OCI-LY7 (cell line): ENCODE results near the gene BTNL2. TPM values are rescaled to one million over a fixed set of nuclear protein-coding genes. Genes with fewer than 3 reads are reported as not detected.
"Not testable (repeated sequence)": the region's sequence is repeated elsewhere in the genome, so short reads cannot be mapped to it uniquely, and the experiment has no call there.

ENCODE experiments used
- BruUV-seq: library from RNA; stranded (reverse); fragments of 400-500 nt; replicated peaks from 2 replicates; lab custom pipeline; 2021; lab: Mats Ljungman, UMichigan
- CTCF ChIA-PET: fragments of 300-600 bp; sonication (Branson Sonifier 250); formaldehyde crosslinking; loops from one replicate; lab custom pipeline; 2022; ENCODE audit warnings: antibody characterized with exemption; ENCODE audit not compliant: unreplicated experiment; lab: Charles Lee
- POLR2A ChIA-PET: fragments of 300-600 bp; sonication (Branson Sonifier 250); formaldehyde crosslinking; loops from one replicate; lab custom pipeline; 2022; ENCODE audit warnings: antibody characterized with exemption; lab: Charles Lee
- DNase-seq: peaks from one replicate; pipeline ENCODE4 v3.0.0-alpha.2; 2015; ENCODE audit warnings: low spot score
- H2AFZ ChIP-seq: fragments of 200-600 bp; sonication (generic), shearing (Covaris generic); 2 replicates; pipeline ENCODE4 v1.6.1; 2014; ENCODE audit warnings: mild to moderate bottlenecking, antibody characterized with exemption, low read length, moderate library complexity
- H3K27ac ChIP-seq: fragments of 200-600 bp; sonication (generic); 2 replicates; pipeline ENCODE4 v1.5.1; 2014; ENCODE audit warnings: mixed run types, low read depth, mild to moderate bottlenecking, moderate library complexity, low read length, inconsistent platforms; ENCODE audit not compliant: poor library complexity, severe bottlenecking
- H3K36me3 ChIP-seq: fragments of 200-600 bp; sonication (generic); 2 replicates; pipeline ENCODE4 v1.6.1; 2014; ENCODE audit warnings: mild to moderate bottlenecking, antibody characterized with exemption, low read length, moderate library complexity, mixed read lengths; ENCODE audit not compliant: insufficient read depth
- H3K4me1 ChIP-seq: fragments of 200-600 bp; sonication (generic); 2 replicates; pipeline ENCODE4 v1.5.1; 2014; ENCODE audit warnings: mild to moderate bottlenecking, low read length; ENCODE audit not compliant: insufficient read depth, poor library complexity, severe bottlenecking
- H3K4me2 ChIP-seq: fragments of 200-600 bp; sonication (generic); 2 replicates; pipeline ENCODE4 v1.6.1; 2014; ENCODE audit warnings: mild to moderate bottlenecking, low read length
- H3K4me3 ChIP-seq: fragments of 200-600 bp; sonication (generic); 2 replicates; pipeline ENCODE4 v1.5.1; 2014; ENCODE audit warnings: mild to moderate bottlenecking, low read depth, low read length; ENCODE audit not compliant: poor library complexity, severe bottlenecking
- H3K79me2 ChIP-seq: fragments of 200-600 bp; sonication (generic); 2 replicates; pipeline ENCODE4 v1.6.1; 2016; ENCODE audit warnings: low read depth, mild to moderate bottlenecking, low read length, moderate library complexity, mixed read lengths; ENCODE audit not compliant: insufficient read depth
- H3K9me2 ChIP-seq: fragments of 200-600 bp; sonication (generic); 2 replicates; pipeline ENCODE4 v1.6.1; 2016; ENCODE audit warnings: mild to moderate bottlenecking, low read length, mixed read lengths; ENCODE audit not compliant: insufficient read depth
- H3K9me3 ChIP-seq: fragments of 200-600 bp; sonication (generic); 2 replicates; pipeline ENCODE4 v1.6.1; 2014; ENCODE audit warnings: mild to moderate bottlenecking, mixed run types, low read length, mixed read lengths
- H4K20me1 ChIP-seq: fragments of 200-600 bp; sonication (generic); 2 replicates; pipeline ENCODE4 v1.6.1; 2014; ENCODE audit warnings: mild to moderate bottlenecking, antibody characterized with exemption, low read length, moderate library complexity, mixed read lengths; ENCODE audit not compliant: insufficient read depth
- EZH2phosphoT487 ChIP-seq: fragments of 200-600 bp; sonication (generic); IDR thresholded peaks from 2 replicates; pipeline ENCODE4 v1.6.1; 2018; ENCODE audit warnings: low read depth, borderline replicate concordance, mild to moderate bottlenecking, mixed run types, antibody characterized with exemption, low read length, moderate library complexity, mixed read lengths
- intact Hi-C: fragments of 100-400 bp; cut with micrococcal nuclease; formaldehyde crosslinking; loops from one replicate; pipeline ENCODE4 v1.10.0; 2022; ENCODE audit not compliant: unreplicated experiment
- small RNA-seq: library from RNA; depleted of rRNA; stranded (forward); fragments of <200 nt; gene quantifications from one replicate; pipeline ENCODE3, GENCODE V24; 2014
- total RNA-seq, 2 experiments: library from RNA; depleted of rRNA in 1 of 2; stranded (reverse); fragments of >200 nt in 1 of 2; shearing (Covaris generic) in 1 of 2; gene quantifications; 2 replicates each; pipeline ENCODE4 v1.2.3, GENCODE V29; 2014 to 2022
- TF ChIP-seq, protein P1 (sequence below): fragments of 200-600 bp; sonication (generic); conservative IDR thresholded peaks from 2 replicates; pipeline ENCODE4 v1.5.1; 2014; ENCODE audit warnings: mild to moderate bottlenecking, antibody characterized with exemption, low read length, moderate library complexity, mixed read lengths

Gene BTNL2
- total RNA-seq, 2 experiments from 2014 or later: 3.1 to 4.9 TPM

DNA sequence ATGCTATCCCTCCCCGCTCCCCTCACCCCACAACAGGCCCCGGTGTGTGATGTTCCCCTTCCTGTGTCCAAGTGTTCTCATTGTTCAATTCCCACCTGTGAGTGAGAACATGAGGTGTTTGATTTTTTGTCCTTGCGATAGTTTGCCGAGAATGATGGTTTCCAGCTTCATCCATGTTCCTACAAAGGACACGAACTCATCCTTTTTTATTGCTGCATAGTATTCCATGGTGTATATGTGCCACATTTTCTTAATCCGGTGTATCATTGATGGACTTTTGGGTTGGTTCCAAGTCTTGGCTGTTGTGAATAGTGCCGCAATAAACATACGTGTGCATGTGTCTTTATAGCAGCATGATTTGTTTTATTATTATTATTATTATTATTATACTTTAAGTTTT lies 48.4 kb downstream of the BTNL2 start:
- H3K4me1 ChIP-seq, BruUV-seq, H3K4me2 ChIP-seq, CTCF ChIA-PET, H3K27ac ChIP-seq, H3K9me2 ChIP-seq, POLR2A ChIA-PET, H3K4me3 ChIP-seq, DNase-seq, H3K36me3 ChIP-seq, intact Hi-C loops, H2AFZ ChIP-seq, H3K9me3 ChIP-seq, H4K20me1 ChIP-seq, H3K79me2 ChIP-seq: not testable (repeated sequence)

DNA sequence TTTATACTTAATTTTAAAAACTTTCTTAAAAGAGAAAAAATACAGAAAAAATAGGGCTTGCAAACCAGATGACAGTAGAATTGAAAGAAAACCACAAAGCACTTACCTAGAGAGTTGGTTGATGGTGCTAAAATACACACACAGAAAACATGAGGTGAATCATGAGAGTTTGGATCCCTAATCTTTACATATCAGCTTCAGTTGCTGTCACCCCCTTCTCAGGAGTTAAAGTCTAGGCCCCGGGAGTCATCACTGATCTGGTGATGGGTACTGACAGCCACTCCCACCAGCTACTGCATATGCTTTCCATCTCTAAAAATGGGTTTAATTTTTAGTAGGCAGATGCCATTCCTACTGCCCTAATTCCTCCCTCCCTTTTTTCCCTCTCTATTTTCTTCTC lies 52.0 kb downstream of the BTNL2 start:
- no TSS peak for BruUV-seq
- CTCF ChIA-PET: no interaction called here

DNA sequence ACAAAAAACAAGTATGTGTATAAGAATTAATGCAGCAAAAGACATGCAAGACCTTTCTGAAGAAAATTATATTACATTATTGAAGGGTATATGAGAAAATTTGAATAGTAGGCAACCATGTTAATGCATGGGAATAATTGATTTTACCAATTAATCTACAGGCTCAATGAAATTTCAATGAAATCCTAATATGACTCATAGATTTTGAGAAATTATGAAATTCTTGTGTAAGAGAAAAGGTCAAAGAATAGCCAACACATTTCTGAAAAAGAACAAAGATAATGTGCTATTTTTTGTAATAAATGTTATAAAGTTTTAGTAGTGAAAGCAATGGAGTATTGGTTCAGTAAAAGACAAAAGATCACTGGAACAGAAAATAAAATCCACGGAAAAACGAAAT lies 53.6 kb downstream of the BTNL2 start:
- H3K36me3 ChIP-seq: no peaks in the 10 kb centered on the region
- H3K4me2 ChIP-seq: no peak overlapping the region
- POLR2A ChIA-PET: no interaction called here
- no peaks in the 10 kb centered on the region for H3K4me1 ChIP-seq
- CTCF ChIA-PET: no interaction called here
- intact Hi-C loops: no loop called here
- H3K27ac ChIP-seq: no peak overlapping the region
- no peak overlapping the region for H2AFZ ChIP-seq
- peaks cover 12% of the 10 kb centered on the region; the same call in 1 of the 2 replicates for H3K9me3 ChIP-seq
- no TSS peak for BruUV-seq
- TF ChIP-seq, protein P1, sequence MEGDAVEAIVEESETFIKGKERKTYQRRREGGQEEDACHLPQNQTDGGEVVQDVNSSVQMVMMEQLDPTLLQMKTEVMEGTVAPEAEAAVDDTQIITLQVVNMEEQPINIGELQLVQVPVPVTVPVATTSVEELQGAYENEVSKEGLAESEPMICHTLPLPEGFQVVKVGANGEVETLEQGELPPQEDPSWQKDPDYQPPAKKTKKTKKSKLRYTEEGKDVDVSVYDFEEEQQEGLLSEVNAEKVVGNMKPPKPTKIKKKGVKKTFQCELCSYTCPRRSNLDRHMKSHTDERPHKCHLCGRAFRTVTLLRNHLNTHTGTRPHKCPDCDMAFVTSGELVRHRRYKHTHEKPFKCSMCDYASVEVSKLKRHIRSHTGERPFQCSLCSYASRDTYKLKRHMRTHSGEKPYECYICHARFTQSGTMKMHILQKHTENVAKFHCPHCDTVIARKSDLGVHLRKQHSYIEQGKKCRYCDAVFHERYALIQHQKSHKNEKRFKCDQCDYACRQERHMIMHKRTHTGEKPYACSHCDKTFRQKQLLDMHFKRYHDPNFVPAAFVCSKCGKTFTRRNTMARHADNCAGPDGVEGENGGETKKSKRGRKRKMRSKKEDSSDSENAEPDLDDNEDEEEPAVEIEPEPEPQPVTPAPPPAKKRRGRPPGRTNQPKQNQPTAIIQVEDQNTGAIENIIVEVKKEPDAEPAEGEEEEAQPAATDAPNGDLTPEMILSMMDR: no peak
- no peak for TF ChIP-seq EZH2phosphoT487
- H4K20me1 ChIP-seq: no peaks in the 10 kb centered on the region
- H3K4me3 ChIP-seq: no peak overlapping the region
- no peaks in the 10 kb centered on the region for H3K79me2 ChIP-seq
- DNase-seq: no peak
- no peaks in the 10 kb centered on the region for H3K9me2 ChIP-seq

More for the DNA sequence above, 52.0 kb downstream of the BTNL2 start:
- Histone ChIP-seq H2AFZ (peak overlapping the region; percentile 59), H3K4me3 (no peak overlapping the region), H3K79me2 (no peaks in the 10 kb centered on the region), H4K20me1 (no peaks in the 10 kb centered on the region), H3K9me2 (no peaks in the 10 kb centered on the region), H3K27ac (no peak overlapping the region), H3K4me1 (peaks cover 3% of the 10 kb centered on the region), H3K9me3 (peaks cover 12% of the 10 kb centered on the region; the same call in 1 of the 2 replicates), H3K36me3 (no peaks in the 10 kb centered on the region), H3K4me2 (no peak overlapping the region)
- no peak for DNase-seq
- POLR2A ChIA-PET: interaction anchor here (1.2 kb wide), 1 partner anchor 11 kb away, joined by 4 read pairs; no protein-coding TSS in a partner anchor
- intact Hi-C loops: no loop called here
- TF ChIP-seq, protein P1: no peak
- no peak for TF ChIP-seq EZH2phosphoT487

Small RNAs within 50 kb of the gene (small RNA-seq; reads per million reads assigned to genes)
- not detected for gene RNU6-603P

Other genes with a start within 250 kb of the BTNL2 start
- gene EGFL8, start 242.6 kb downstream of the BTNL2 start, total RNA-seq (2014; rRNA removed; shearing (Covaris generic)): 7.4 and 11.4 TPM in 2 replicates
- 21.6 and 23.0 TPM in 2 replicates for gene EGFL8, start 242.6 kb downstream of the BTNL2 start, total RNA-seq (2022)
- gene AGPAT1, start 231.1 kb downstream of the BTNL2 start, total RNA-seq (2014; rRNA removed; shearing (Covaris generic)): 18.0 and 24.5 TPM in 2 replicates
- 28.1 and 30.1 TPM in 2 replicates for gene AGPAT1, start 231.1 kb downstream of the BTNL2 start, total RNA-seq (2022)
- gene RNF5, start 228.8 kb downstream of the BTNL2 start, total RNA-seq (2014; rRNA removed; shearing (Covaris generic)): 51.3 and 59.9 TPM in 2 replicates
- 50.6 and 56.1 TPM in 2 replicates for gene RNF5, start 228.8 kb downstream of the BTNL2 start, total RNA-seq (2022)
- gene AGER, start 222.9 kb downstream of the BTNL2 start, total RNA-seq (2014; rRNA removed; shearing (Covaris generic)): 6.6 and 6.7 TPM in 2 replicates
- 26.9 and 29.9 TPM in 2 replicates for gene AGER, start 222.9 kb downstream of the BTNL2 start, total RNA-seq (2022)
- gene PBX2, start 217.0 kb downstream of the BTNL2 start, total RNA-seq (2014; rRNA removed; shearing (Covaris generic)): 23.1 and 23.7 TPM in 2 replicates
- 77.3 and 80.5 TPM in 2 replicates for gene PBX2, start 217.0 kb downstream of the BTNL2 start, total RNA-seq (2022)
- 94.4 and 101 TPM in 2 replicates for gene GPSM3, start 214.5 kb downstream of the BTNL2 start, total RNA-seq (2014; rRNA removed; shearing (Covaris generic))
- 99.9 and 100 TPM in 2 replicates for gene GPSM3, start 214.5 kb downstream of the BTNL2 start, total RNA-seq (2022)
- gene NOTCH4, start 183.1 kb downstream of the BTNL2 start, total RNA-seq (2014; rRNA removed; shearing (Covaris generic)): 0.93 and 1.4 TPM in 2 replicates
- gene NOTCH4, start 183.1 kb downstream of the BTNL2 start, total RNA-seq (2022): 2.1 and 2.4 TPM in 2 replicates
- not detected in 2 replicates for gene TSBP1, start 35.3 kb downstream of the BTNL2 start, total RNA-seq (2014; rRNA removed; shearing (Covaris generic))
- not detected in 2 replicates for gene TSBP1, start 35.3 kb downstream of the BTNL2 start, total RNA-seq (2022)
- gene HLA-DRA, start 32.7 kb upstream of the BTNL2 start, total RNA-seq (2014; rRNA removed; shearing (Covaris generic)): 1,088 and 1,231 TPM in 2 replicates
- 552 and 585 TPM in 2 replicates for gene HLA-DRA, start 32.7 kb upstream of the BTNL2 start, total RNA-seq (2022)
- 1.9 and 2.2 TPM in 2 replicates for gene HLA-DRB5, start 123.1 kb upstream of the BTNL2 start, total RNA-seq (2014; rRNA removed; shearing (Covaris generic))
- 5.0 and 6.1 TPM in 2 replicates for gene HLA-DRB5, start 123.1 kb upstream of the BTNL2 start, total RNA-seq (2022)
- 132 and 156 TPM in 2 replicates for gene HLA-DRB1, start 182.7 kb upstream of the BTNL2 start, total RNA-seq (2014; rRNA removed; shearing (Covaris generic))
- gene HLA-DRB1, start 182.7 kb upstream of the BTNL2 start, total RNA-seq (2022): 98.1 and 111 TPM in 2 replicates
- gene HLA-DQA1, start 230.2 kb upstream of the BTNL2 start, total RNA-seq (2014; rRNA removed; shearing (Covaris generic)): 0.79 and 1.6 TPM in 2 replicates
- gene HLA-DQA1, start 230.2 kb upstream of the BTNL2 start, total RNA-seq (2022): 31.2 and 32.3 TPM in 2 replicates